Ecto neural progenitor cell (in vitro differentiated cells): ENCODE measurements around the gene NBPF9.
"Not testable (repeated sequence)": the region's sequence is repeated elsewhere in the genome, so short reads cannot be mapped to it uniquely, and the experiment has no call there.

ENCODE experiments used
- DNase-seq: peaks from one replicate; pipeline ENCODE4 v3.0.0-alpha.2; 2018; ENCODE audit warnings: low spot score

The NBPF9 gene, protein sequence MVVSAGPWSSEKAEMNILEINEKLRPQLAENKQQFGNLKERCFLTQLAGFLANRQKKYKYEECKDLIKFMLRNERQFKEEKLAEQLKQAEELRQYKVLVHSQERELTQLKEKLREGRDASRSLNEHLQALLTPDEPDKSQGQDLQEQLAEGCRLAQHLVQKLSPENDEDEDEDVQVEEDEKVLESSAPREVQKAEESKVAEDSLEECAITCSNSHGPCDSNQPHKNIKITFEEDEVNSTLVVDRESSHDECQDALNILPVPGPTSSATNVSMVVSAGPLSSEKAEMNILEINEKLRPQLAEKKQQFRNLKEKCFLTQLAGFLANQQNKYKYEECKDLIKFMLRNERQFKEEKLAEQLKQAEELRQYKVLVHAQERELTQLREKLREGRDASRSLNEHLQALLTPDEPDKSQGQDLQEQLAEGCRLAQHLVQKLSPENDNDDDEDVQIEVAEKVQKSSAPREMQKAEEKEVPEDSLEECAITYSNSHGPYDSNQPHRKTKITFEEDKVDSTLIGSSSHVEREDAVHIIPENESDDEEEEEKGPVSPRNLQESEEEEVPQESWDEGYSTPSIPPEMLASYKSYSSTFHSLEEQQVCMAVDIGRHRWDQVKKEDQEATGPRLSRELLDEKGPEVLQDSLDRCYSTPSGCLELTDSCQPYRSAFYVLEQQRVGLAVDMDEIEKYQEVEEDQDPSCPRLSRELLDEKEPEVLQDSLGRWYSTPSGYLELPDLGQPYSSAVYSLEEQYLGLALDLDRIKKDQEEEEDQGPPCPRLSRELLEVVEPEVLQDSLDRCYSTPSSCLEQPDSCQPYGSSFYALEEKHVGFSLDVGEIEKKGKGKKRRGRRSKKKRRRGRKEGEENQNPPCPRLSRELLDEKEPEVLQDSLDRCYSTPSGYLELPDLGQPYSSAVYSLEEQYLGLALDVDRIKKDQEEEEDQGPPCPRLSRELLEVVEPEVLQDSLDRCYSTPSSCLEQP (N-terminal part only)

DNA sequence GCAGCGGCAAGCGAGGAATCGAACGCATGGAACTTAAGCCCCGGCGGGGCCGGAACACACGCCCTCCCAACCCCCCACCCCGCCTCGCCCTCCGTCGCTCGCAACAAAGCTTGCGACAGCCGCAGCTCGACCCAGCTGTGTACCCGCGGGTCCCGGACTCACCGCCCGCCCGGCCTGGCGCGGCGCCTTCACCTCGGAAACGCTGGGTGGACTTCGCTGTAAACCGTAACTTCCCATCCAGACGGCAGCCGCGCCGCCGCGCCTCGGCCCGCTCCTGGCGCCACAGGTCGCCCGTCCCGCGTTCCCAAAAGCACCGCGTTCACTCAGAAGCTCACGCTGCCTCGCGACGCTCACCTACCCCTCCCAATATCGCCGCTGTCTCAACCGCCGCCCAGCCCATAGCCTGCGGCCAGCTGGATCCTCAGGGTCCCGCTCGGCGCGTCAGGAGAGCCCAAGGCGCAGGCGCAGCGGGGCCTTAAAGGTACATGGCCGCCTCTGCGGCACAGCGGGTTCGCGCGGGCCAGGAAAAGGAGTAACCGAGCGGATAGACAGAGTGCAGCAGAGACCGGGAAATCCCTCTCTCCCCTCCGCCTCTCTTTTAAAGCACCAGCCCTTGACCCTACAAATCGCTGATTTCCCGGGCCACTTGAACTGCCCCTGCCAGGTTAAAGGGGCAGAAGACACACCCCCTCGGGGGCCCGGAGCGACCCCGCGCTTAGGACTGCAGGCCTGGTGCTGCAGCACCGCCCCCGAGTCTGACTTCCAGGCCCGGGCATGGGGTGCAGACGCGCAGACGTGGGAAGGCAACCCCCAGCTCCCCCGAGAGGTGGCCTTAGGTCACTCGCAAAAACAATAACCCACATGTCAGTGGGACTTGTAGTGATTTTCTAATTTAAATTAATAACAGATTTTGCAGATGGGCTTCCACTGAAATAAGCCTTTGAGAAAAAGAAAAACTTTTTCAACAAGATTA is at the start of gene NBPF9:
NBPF9 (minus strand) TSS at position 443 of the 973 bp plus-strand sequence. CDS start 21,412 bp downstream, outside the sequence.
- DNase-seq, result peak; percentile 62

DNA sequence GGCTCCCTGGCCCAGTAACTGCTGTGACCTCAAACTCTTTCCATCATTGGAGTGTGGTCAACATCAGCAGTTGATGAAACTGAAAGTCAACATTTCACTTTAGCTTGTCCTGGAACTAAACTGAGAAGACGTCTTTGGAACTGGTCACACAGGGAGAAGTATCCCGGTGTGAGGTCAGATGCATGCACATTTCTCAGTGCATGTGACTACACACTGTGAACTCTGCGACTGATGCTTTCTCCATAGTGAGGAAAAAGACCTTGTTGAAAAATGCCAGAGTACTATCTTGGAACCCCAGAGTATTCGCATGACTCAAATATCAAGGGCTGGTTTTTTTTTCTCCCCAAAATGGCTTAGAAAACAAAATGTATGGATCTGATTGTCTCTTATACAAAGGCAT is 46.6 kb upstream of the NBPF9 start:
- not testable (repeated sequence) for DNase-seq

DNA sequence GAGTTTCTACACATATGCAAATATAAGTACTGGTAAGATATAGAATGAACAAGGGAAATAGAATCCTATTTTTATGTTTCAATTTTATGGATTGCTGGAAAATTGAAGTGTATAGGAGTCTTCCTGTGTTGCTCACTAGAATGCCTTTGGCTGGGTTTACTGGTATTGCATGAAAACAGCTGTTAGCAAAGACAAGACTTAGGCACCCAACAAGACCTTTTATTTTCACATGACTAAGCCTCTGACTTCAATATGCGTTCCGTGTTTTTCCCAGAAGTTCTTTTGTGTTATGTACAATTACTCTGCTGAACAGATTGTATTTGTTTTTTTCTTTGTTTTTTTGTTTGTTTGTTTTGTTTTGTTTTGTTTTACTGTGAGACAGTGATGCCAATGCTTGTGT is 34.2 kb upstream of the NBPF9 start:
- DNase-seq, result not testable (repeated sequence)

DNA sequence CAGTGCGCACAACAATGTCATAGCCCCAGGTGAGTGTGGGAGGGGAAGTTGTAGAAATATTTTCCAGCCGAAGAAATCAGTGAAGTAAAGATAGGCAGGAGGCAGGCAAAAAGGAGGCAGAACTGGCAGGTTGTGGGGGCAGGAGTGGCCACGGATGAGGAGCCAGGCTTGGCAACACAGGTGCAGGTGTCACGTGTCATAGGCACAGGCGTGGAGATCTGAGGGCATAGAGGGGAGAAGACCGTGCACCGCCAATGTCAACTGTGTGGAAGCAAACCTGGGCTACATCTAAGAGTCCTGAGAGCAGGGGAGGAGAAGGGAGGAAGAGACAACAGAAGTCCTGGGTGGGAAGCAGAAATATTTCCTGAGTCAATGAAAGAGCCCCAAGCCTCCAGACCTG is 27.6 kb upstream of the NBPF9 start:
- DNase-seq, result peak; percentile 10

DNA sequence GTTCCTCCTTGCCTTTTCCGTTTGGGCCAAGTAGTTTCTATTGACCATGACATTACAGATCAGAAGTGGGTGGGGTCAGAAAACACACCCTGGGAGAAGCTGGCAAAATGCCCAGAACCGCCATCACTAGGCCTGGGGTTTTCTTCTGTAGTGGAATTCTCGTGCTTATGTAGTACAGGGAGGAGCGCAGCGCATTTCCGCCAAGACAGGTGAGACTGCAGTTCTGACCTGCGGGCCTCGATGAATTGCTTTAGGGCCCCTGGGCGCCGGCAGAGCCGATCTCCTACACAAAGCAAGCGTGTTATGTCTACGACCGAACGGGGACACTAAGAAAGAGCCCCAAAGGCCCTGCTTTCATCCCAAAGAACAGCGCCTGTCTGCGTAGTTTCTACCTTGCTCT is 25.9 kb upstream of the NBPF9 start:
- DNase-seq, result not testable (repeated sequence)

DNA sequence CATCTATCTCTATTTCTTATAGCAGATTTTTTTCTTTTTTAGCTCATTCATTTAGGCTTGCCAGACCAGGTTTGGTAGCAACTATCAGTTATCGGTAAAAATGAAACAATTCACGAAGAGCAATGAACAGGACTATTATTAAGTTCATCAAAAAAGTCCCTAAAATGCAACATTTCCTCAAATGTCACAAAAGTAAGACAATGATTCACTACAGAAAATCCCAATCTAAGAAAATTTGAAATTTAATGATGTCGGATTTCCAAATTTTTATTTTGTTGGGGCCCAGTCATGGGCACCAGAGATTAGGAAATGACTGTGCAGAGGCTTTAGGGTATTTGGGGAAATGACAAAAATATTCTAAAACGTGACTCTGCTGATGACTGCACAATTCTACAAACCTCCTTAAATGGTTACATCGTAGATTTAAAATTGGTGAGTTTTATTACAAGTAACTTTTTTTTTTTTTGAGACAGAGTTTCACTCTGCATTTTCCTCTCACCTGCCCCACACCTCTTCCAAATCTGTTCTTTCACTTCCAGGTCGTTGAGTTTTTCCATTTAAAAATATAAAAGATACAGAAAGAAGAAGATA is 23.3 kb upstream of the NBPF9 start:
- DNase-seq, result not testable (repeated sequence)

DNA sequence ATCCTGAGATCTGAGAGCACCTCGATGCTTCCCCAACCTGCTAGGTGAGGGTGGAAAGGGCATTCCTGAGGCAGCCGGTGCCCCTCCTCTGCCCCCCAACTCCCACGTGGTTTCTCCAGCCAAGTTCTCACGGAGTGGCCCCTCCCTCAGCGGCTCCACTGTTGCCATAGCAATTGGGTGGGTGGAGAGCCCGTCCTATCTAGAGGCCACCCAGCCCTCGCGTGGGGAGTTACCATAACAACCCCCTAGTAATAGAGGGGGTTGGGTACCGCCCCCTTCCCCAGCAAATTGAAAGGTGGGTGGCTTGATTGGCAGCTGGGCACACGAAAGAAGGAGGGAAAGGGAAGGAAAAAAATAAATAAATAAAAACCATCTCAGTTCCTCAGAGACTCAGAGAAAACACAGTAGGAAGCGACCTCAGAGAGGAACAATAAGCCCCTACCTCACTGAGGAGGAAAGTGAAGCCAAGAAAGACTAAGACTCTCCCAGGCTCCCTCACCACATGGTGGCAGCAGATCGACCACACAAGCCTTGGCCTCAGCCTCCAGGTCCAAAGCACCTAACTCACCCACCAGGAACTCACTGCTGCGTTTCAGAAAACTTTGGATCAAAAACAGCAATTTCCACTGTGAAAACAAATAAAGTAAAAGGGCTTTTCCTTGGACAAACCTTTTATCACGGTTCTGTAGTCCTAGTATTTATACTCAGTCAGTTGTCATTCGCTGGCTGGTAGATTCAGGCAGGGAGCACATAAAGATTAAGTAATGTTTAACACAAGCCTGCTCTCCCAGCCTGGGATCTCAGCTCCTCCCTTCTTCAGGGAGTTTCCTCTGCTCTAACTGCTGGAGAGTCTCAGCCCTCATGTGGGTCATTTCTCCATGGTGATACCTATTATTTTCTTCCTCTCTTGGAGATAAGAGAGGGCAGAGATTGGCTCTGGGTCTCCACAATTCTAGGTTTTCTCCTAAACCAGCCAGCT is 20.9 kb upstream of the NBPF9 start:
- not testable (repeated sequence) for DNase-seq

DNA sequence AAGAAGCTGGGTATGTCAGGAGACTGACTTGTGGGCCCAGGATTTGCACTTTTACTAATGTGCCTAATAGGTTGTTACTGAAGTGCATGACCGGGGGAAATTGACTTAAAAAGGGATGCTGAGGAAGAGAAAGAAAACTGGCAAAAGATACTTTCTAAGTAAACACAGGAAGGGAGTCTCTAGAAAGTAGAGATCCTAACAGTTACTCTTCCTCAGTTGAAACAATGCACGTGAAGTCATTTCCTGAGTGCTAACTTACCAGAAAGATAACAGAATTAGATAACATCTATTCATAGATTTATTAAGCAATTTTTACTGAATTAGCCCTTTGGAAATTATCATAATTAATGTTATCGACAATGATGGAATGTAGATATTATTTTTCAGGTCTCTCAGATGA is 9.5 kb upstream of the NBPF9 start:
- not testable (repeated sequence) for DNase-seq

DNA sequence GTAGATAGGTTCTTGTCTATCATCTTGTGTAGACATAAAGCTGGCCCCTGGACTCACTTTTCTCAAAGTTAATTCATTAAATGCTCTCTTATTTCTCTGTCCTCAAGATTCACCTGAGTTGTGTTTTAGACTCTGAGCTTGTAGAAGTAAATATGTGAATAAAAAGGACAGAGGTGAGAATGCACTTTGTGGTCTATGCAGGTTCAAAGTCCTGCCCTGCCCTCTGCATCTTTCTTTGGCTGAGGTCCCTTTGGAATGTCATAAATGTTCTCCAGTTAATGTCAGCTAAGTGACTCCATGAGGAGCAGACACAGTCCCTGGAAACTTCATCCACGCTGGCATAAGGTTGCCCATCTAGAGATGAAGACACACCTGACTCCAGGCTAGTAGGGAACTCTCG is 7.0 kb upstream of the NBPF9 start:
- not testable (repeated sequence) for DNase-seq

DNA sequence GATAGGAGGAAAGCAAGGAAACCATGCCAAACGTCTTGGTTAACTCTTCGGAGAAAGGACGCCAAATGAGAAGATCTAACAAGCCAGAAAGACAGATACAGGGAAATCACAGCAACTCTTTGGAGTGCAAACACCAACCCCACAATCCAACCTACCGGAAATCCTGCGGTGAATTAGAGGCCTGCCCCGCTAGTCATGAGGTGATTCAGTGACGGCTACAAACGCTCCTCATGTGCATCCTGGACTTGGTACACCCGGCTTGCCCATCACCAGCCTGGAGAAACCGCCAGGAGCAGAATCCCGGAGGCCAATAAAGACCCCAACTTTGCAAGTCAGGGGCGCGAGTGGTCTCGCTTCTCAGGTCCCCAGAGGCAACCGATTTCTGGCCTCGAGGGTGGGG is 777 bp downstream of the NBPF9 start:
- not testable (repeated sequence) for DNase-seq

DNA sequence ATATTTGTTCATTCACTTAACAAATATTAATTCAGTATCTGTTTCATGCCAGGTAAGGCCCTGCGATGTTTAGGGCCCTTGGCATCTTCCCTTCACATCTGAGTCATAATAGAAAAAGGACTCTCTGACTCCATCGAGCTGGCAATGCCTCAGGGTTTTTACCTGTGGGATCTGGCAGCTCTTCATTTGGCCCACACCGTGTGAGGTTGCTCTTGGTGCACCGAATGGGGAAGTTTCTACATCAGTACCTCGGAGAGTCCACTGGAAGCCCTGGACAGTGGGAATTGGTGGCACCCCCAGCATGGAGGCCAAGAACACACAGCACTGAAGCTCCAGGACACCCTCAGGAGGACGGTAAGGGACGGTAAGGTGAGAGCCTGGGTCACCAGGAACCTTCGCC is 5.1 kb downstream of the NBPF9 start:
- not testable (repeated sequence) for DNase-seq

DNA sequence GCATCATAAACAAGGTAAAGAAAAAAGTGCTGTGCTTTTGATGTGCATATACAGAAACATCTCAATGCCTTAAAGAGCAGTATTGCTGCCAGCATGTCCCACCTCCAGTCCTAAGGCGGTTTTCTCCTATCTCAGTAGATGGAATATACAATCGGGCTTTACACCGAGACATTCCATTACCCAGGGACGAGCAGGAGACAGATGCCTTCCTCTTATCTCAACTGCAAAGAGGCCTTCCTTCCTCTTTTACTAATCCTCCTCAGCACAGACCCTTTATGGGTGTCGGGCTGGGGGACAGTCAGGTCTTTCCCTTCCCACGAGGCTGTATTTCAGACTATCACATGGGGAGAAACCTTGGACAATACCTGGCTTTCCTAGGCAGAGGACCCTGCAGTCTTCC is 10.2 kb downstream of the NBPF9 start:
- not testable (repeated sequence) for DNase-seq

DNA sequence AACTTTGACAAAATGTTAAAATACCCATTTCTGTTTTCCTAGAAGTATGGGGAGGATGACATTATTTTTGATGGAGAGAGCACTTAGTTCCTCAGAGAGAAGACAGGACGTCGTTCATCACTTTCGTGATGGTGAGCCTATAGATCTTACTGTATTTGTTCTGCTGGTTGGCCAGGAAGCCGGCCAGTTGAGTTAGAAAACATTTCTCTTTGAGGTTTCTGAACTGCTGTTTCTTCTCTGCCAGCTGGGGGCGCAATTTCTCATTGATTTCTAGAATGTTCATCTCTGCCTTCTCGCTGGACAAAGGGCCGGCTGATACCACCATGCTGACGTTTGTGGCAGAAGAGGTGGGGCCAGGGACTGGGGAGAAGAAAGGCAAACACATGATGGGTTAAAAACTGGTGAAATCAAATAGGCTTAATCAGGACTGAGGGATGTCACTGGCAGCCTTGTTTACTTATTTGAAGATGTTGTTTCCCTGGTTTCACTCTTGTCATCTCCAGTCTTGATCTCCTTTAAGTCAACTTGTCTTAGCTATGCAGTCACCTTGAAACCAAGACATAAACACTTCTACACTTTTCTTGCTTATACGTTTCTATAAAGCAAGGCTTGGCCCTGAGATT is 27.7 kb downstream of the NBPF9 start:
- DNase-seq, result not testable (repeated sequence)

DNA sequence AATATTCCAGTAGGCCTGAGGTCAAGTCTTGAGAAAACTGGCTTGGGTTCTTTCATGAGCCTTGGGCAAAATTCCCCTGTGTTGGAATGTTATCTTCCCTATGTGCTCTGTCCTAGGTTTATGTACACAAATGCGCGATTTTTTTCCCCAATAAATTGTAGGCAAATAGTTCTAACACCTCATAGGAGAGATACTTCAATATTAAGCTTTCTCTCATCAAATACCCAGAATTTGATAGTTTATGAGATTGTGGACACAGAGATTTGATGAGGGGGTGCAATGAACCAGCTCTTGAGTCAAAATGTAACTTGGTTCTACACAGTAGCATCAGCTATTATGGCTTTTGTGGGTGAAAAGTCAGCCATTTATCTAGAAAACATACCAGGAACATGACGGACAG is 38.7 kb downstream of the NBPF9 start:
- DNase-seq, result not testable (repeated sequence)

DNA sequence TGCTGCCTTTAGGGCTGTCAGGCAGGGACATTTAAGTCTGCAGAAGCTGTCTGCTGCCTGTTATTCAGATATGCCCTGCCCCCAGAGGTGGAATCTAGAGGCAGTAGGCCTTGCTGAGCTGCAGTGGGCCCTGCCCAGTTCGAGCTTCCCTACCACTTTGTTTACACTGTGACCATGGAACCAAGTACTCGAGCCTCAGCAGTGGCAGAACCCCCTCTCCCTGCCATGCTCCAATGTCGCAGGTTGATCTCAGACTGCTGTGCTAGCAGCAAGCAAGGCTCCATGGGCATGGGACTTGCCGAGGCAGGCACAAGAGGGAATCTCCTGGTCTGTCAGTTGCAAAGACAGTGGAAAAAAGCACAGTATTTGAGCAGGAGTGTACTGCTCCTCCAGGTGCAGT is 60.3 kb downstream of the NBPF9 start:
- not testable (repeated sequence) for DNase-seq

DNA sequence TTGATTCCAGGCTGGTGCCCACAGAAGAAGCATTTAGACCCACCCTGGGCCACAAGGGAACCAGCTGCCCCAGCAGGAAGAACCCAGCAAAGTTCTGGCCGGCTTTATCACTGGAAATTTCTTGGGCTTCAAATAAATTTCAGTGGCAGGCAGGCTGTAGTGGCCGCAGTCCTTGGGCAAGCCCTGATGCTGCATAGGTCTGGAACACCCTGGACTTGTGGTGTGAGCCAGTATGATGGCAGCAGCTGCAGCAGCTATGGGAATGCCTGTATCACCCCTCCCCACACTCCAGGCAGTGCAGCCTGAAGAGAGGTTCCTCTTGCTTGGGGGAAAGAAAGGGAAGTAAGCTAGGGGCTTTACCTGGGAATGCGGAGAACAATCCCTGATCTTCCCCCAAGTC is 69.4 kb downstream of the NBPF9 start:
- not testable (repeated sequence) for DNase-seq

DNA sequence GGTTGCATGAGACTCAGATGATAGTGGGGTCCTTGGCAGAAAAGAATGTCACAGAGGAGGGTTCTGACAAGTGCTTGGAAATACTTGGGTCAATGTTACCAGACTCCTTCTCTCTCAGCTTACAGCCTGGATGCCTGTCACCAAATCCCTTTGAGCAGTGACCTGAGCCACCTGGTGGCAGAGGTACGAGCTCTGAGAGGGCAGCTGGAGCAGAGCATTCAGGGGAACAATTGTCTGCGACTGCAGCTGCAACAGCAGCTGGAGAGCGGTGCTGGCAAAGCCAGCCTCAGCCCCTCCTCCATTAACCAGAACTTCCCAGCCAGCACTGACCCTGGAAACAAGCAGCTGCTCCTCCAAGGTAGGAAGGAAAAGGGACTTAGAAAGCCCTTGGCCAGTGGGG is 79.0 kb downstream of the NBPF9 start:
- not testable (repeated sequence) for DNase-seq

DNA sequence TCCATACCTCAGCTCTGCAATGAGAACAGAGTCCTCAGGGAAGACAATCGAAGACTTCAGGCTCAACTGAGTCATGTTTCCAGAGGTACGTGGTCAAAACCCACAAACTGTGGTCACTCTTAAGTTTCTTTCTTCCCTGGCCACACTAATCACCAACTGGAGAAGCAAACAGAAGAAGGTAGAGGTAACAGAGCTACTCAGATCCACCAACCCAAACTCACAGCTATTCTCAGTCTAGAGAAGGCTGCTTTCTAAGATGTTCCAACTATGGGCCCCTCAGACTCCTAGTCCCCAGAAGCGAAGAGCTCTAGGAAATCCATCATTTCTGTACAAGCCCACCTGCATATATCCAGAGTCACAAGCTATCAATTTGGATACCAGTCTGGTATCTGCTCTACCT is 84.8 kb downstream of the NBPF9 start:
- DNase-seq, result not testable (repeated sequence)

DNA sequence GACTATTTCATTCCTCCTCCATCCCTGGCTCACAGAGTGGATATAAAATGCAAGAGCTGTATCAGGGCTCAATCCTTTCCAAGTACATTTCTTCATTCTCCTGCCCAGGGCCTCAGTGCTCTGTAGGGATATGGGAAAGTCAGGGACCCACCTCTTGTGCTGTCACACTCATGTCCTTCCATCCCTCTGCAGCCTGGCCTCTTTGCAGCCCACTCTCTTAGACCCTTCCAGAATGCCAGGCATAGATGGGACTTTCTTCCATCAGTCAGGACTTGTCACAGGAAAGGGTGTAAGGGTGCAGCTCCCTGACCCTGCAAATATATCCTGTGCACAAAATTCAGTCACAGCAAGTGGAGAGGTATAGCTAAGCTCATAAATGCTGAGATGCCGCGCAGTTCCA is 86.7 kb downstream of the NBPF9 start:
- DNase-seq, result not testable (repeated sequence)
